HCT116 (cell line): ENCODE measurements around the gene SLC25A10. TPM values are rescaled to one million over a fixed set of nuclear protein-coding genes. Genes with fewer than 3 reads are reported as not detected.

Experiments
- ATAC-seq: fragments of 200-7000 bp; cut with Tn5 transposase; 2 replicates; pipeline ENCODE4 v1.9.1; 2020; ENCODE audit warnings: mild to moderate bottlenecking, moderate library complexity
- BruUV-seq: library from RNA; stranded (reverse); fragments of 400-500 nt; replicated peaks from 2 replicates; lab custom pipeline; 2021; lab: Mats Ljungman, UMichigan
- CTCF ChIA-PET: fragments of 300-600 bp; sonication (Branson Sonifier 250); formaldehyde crosslinking; loops from one replicate; lab custom pipeline; 2021; ENCODE audit warnings: antibody characterized with exemption; lab: Charles Lee
- POLR2A ChIA-PET: fragments of 300-600, 350-600 bp; sonication (Branson Sonifier 250); formaldehyde crosslinking; loops from one replicate; lab custom pipeline; 2021; ENCODE audit warnings: antibody characterized with exemption; lab: Charles Lee
- RAD21 ChIA-PET, 2 experiments: fragments of 300-600 bp; sonication (Branson Sonifier 250); formaldehyde crosslinking; loops; one replicate each; lab custom pipeline; 2023; ENCODE audit warnings: low total read pairs in 2 of 2; ENCODE audit not compliant: uncharacterized antibody in 2 of 2, unreplicated experiment in 2 of 2, low non-redundant PET in 1 of 2; lab: Charles Lee
- DNase-seq: peaks from one replicate; pipeline ENCODE4 v3.0.0-alpha.2; 2010; ENCODE audit warnings: low read depth, low spot score
- H2AFZ ChIP-seq: fragments of 200-600 bp; shearing (Covaris generic), sonication (generic); 2 replicates; pipeline ENCODE4 v1.6.1; 2017; ENCODE audit warnings: low read depth, mixed run types, mixed read lengths, antibody characterized with exemption, low read length; ENCODE audit not compliant: poor library complexity, severe bottlenecking
- H3K27ac ChIP-seq: 2 replicates; pipeline ENCODE4 v1.5.1; 2012; ENCODE audit warnings: low read depth, low read length
- H3K27me3 ChIP-seq: fragments of 200-600 bp; sonication (generic); 2 replicates; pipeline ENCODE4 v1.6.1; 2016; ENCODE audit warnings: mixed run types, low read length, mixed read lengths; ENCODE audit not compliant: insufficient read depth
- H3K36me3 ChIP-seq, 2 experiments: fragments of 200-500 bp in 1 of 2; fragments of 200-600 bp in 1 of 2; sonication (Bioruptor generic) in 1 of 2; sonication (generic) in 1 of 2; 2 replicates each; pipeline versions ENCODE4 v1.5.1 to v1.6.1; 2014 to 2016; ENCODE audit warnings: low read length in 2 of 2, inconsistent platforms in 1 of 2, mixed read lengths in 1 of 2, mixed run types in 1 of 2; ENCODE audit not compliant: insufficient read depth in 2 of 2, control insufficient read depth in 1 of 2
- H3K4me1 ChIP-seq, 2 experiments: fragments of 200-600 bp in 1 of 2; sonication (generic) in 1 of 2; 2 replicates each; pipeline versions ENCODE4 v1.5.1 to v1.6.1; 2012 to 2017; ENCODE audit warnings: low read length in 2 of 2, inconsistent platforms in 1 of 2, mild to moderate bottlenecking in 1 of 2, mixed read lengths in 1 of 2, mixed run types in 1 of 2, moderate library complexity in 1 of 2; ENCODE audit not compliant: insufficient read depth in 2 of 2, control insufficient read depth in 1 of 2
- H3K4me2 ChIP-seq: fragments of 200-600 bp; sonication (generic); 2 replicates; pipeline ENCODE4 v1.6.1; 2017; ENCODE audit warnings: mixed run types, low read length, mixed read lengths
- H3K4me3 ChIP-seq, 2 experiments: fragments of 200-600 bp in 1 of 2; sonication (generic) in 1 of 2; replicated peaks in 1 of 2; 2 replicates each; pipeline ENCODE4 v1.5.1; 2011 to 2016; ENCODE audit warnings: low read length in 2 of 2, control low read depth in 1 of 2, low read depth in 1 of 2, mild to moderate bottlenecking in 1 of 2, mixed read lengths in 1 of 2, mixed run types in 1 of 2
- H3K79me2 ChIP-seq: fragments of 200-600 bp; sonication (generic); 2 replicates; pipeline ENCODE4 v1.6.1; 2017; ENCODE audit warnings: mild to moderate bottlenecking, mixed run types, low read length, moderate library complexity, mixed read lengths; ENCODE audit not compliant: insufficient read depth
- H3K9ac ChIP-seq: fragments of 200-600 bp; sonication (generic); 2 replicates; pipeline ENCODE4 v1.6.1; 2016; ENCODE audit warnings: low read length, mixed read lengths
- H3K9me2 ChIP-seq: fragments of 200-600 bp; sonication (generic), shearing (Covaris generic); 2 replicates; pipeline ENCODE4 v1.6.1; 2017; ENCODE audit warnings: mixed run types, mild to moderate bottlenecking, moderate library complexity; ENCODE audit not compliant: insufficient read depth
- H3K9me3 ChIP-seq, 2 experiments: fragments of 200-500 bp in 1 of 2; fragments of 200-600 bp in 1 of 2; sonication (Bioruptor generic) in 1 of 2; sonication (generic) in 1 of 2; 2 replicates each; pipeline ENCODE4 v1.6.1; 2014 to 2017; ENCODE audit warnings: low read length in 2 of 2, mixed read lengths in 2 of 2, inconsistent platforms in 1 of 2, low read depth in 1 of 2, mild to moderate bottlenecking in 1 of 2, mixed run types in 1 of 2, moderate library complexity in 1 of 2; ENCODE audit not compliant: control insufficient read depth in 1 of 2, insufficient read depth in 1 of 2
- H4K20me1 ChIP-seq: fragments of 200-600 bp; sonication (generic), shearing (Covaris generic); 2 replicates; pipeline ENCODE4 v1.6.1; 2017; ENCODE audit warnings: mixed run types, mild to moderate bottlenecking, moderate library complexity; ENCODE audit not compliant: insufficient read depth
- CBX3 ChIP-seq: IDR thresholded peaks from 2 replicates; pipeline ENCODE4 v1.6.1; 2012; ENCODE audit warnings: low read depth
- CEBPB ChIP-seq: IDR thresholded peaks from 2 replicates; pipeline ENCODE4 v1.6.1; 2012; ENCODE audit warnings: low read depth
- EGR1 ChIP-seq: IDR thresholded peaks from 2 replicates; pipeline ENCODE4 v1.6.1; 2012; ENCODE audit warnings: low read depth
- ELF1 ChIP-seq: IDR thresholded peaks from 2 replicates; pipeline ENCODE4 v1.6.1; 2012; ENCODE audit warnings: low read depth, borderline replicate concordance
- EZH2 ChIP-seq: fragments of 200-600 bp; sonication (generic); IDR thresholded peaks from 2 replicates; pipeline ENCODE4 v1.6.1; 2017; ENCODE audit warnings: antibody characterized with exemption, mixed run types
- EZH2phosphoT487 ChIP-seq: fragments of 200-600 bp; IDR thresholded peaks from 2 replicates; pipeline ENCODE4 v1.6.1; 2018; ENCODE audit warnings: antibody characterized with exemption, borderline replicate concordance
- JUND ChIP-seq: IDR thresholded peaks from 2 replicates; pipeline ENCODE4 v1.6.1; 2012
- POLR2A ChIP-seq: IDR thresholded peaks from 2 replicates; pipeline ENCODE4 v1.7.0; 2011; ENCODE audit warnings: borderline replicate concordance; ENCODE audit not compliant: insufficient read depth, insufficient read length; ENCODE audit errors: extremely low read depth
- RAD21 ChIP-seq: IDR thresholded peaks from 2 replicates; pipeline ENCODE4 v1.6.1; 2012; ENCODE audit warnings: low read depth, mild to moderate bottlenecking
- SIN3A ChIP-seq: IDR thresholded peaks from 2 replicates; pipeline ENCODE4 v1.6.1; 2012; ENCODE audit warnings: low read depth
- SP1 ChIP-seq: IDR thresholded peaks from 2 replicates; pipeline ENCODE4 v1.6.1; 2012; ENCODE audit warnings: low read depth
- YY1 ChIP-seq: IDR thresholded peaks from 2 replicates; pipeline ENCODE4 v1.6.1; 2011; ENCODE audit warnings: low read length, low read depth, moderate library complexity, mild to moderate bottlenecking; ENCODE audit not compliant: insufficient replicate concordance; ENCODE audit errors: extremely low read depth
- ZBTB33 ChIP-seq: IDR thresholded peaks from 2 replicates; pipeline ENCODE4 v1.6.1; 2011; ENCODE audit warnings: mild to moderate bottlenecking, low read length, moderate library complexity; ENCODE audit not compliant: insufficient replicate concordance; ENCODE audit errors: extremely low read depth
- ZNF274 ChIP-seq: fragments of 200-500 bp; sonication (Bioruptor generic); IDR thresholded peaks from 2 replicates; pipeline ENCODE4 v1.6.1; 2014; ENCODE audit warnings: mild to moderate bottlenecking, low read depth, low read length, inconsistent platforms
- intact Hi-C: fragments of 100-400 bp; cut with micrococcal nuclease; formaldehyde crosslinking; loops from 2 replicates; pipeline ENCODE4 v1.10.0; 2022
- total RNA-seq: library from RNA; stranded (reverse); gene quantifications from one replicate; pipeline ENCODE4 v1.2.1, GENCODE V29; 2021; ENCODE audit not compliant: unreplicated experiment
- TF ChIP-seq, protein P1 (sequence below): IDR thresholded peaks from 2 replicates; pipeline ENCODE4 v1.6.1; 2012; ENCODE audit warnings: low read depth

SLC25A10 gene
- total RNA-seq, 1 experiment from 2014 or later: 70.8 TPM

DNA sequence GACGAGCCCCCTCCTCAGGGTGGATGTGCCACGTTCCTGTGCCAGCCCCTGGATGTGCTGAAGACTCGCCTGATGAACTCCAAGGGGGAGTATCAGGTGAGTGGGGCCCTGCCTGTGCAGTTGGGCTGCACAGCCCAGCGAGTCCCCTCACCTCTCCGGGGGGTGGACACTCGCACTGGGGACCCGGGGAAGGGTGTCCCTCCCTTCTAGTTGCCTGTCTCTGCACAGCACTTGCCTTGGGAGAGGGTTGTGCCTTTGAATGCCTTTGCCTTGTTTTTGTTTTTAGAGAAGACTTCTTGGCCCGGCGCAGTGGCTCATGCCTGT lies 5.6 kb downstream of the SLC25A10 start:
- POLR2A ChIA-PET: no interaction called here
- no peak overlapping the region for H2AFZ ChIP-seq

GRCh38 chr17:81719410-81720266 lies 7.6 kb downstream of the SLC25A10 start:
- ATAC-seq (no peak), DNase-seq (no peak)
- Histone ChIP-seq H3K9me2 (no peaks in the 10 kb centered on the region), H3K4me2 (no peak overlapping the region), H3K27me3 (no peaks in the 10 kb centered on the region), H3K9ac (no peak overlapping the region), H3K36me3 (peaks cover 3 to 5% of the 10 kb centered on the region in 2 experiments; a peak in 3 of 4 replicates), H4K20me1 (no peaks in the 10 kb centered on the region), H3K27ac (no peak overlapping the region; the same call in 1 of the 2 replicates), H3K79me2 (peaks cover 10% of the 10 kb centered on the region; the same call in 1 of the 2 replicates), H3K4me1 (peaks cover 34 to 37% of the 10 kb centered on the region in 2 experiments), H3K4me3 (no peak overlapping the region), H2AFZ (no peak overlapping the region), H3K9me3 (no peaks in the 10 kb centered on the region)
- BruUV-seq: no TSS peak
- POLR2A ChIA-PET: interaction anchor here (0.9 kb wide), 1 partner anchor 113 kb away, joined by 3 read pairs; the partner anchor contains the start of gene MCRIP1
- intact Hi-C loops: no loop called here
- RAD21 ChIA-PET: no interaction called here
- CTCF ChIA-PET: interaction anchor here (0.6 kb wide), 1 partner anchor 137 kb away, joined by 3 read pairs; no protein-coding TSS in a partner anchor
- TF ChIP-seq EZH2phosphoT487 (no peak), JUND (no peak), SP1 (no peak), SIN3A (no peak), EZH2 (no peak), ZNF274 (no peak), RAD21 (no peak), POLR2A (no peak), CBX3 (no peak), CEBPB (no peak), ELF1 (no peak), YY1 (no peak), ZBTB33 (no peak)
- TF ChIP-seq, protein P1, sequence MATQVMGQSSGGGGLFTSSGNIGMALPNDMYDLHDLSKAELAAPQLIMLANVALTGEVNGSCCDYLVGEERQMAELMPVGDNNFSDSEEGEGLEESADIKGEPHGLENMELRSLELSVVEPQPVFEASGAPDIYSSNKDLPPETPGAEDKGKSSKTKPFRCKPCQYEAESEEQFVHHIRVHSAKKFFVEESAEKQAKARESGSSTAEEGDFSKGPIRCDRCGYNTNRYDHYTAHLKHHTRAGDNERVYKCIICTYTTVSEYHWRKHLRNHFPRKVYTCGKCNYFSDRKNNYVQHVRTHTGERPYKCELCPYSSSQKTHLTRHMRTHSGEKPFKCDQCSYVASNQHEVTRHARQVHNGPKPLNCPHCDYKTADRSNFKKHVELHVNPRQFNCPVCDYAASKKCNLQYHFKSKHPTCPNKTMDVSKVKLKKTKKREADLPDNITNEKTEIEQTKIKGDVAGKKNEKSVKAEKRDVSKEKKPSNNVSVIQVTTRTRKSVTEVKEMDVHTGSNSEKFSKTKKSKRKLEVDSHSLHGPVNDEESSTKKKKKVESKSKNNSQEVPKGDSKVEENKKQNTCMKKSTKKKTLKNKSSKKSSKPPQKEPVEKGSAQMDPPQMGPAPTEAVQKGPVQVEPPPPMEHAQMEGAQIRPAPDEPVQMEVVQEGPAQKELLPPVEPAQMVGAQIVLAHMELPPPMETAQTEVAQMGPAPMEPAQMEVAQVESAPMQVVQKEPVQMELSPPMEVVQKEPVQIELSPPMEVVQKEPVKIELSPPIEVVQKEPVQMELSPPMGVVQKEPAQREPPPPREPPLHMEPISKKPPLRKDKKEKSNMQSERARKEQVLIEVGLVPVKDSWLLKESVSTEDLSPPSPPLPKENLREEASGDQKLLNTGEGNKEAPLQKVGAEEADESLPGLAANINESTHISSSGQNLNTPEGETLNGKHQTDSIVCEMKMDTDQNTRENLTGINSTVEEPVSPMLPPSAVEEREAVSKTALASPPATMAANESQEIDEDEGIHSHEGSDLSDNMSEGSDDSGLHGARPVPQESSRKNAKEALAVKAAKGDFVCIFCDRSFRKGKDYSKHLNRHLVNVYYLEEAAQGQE: no peak

More for the DNA sequence above, 5.6 kb downstream of the SLC25A10 start:
- TF ChIP-seq CEBPB: no peak
- TF ChIP-seq EGR1: no peak
- Histone ChIP-seq H3K36me3 (peaks cover 3 to 5% of the 10 kb centered on the region in 2 experiments; a peak in 3 of 4 replicates), H3K79me2 (peaks cover 29% of the 10 kb centered on the region), H3K4me1 (peaks cover 29 to 31% of the 10 kb centered on the region in 2 experiments), H4K20me1 (no peaks in the 10 kb centered on the region), H3K4me2 (no peak overlapping the region), H3K4me3 (no peak overlapping the region), H3K27ac (no peak overlapping the region), H3K27me3 (no peaks in the 10 kb centered on the region), H3K9ac (no peak overlapping the region), H3K9me2 (no peaks in the 10 kb centered on the region), H3K9me3 (no peaks in the 10 kb centered on the region)
- DNase-seq: no peak
- BruUV-seq: no TSS peak
- RAD21 ChIA-PET: no interaction called here
- intact Hi-C loops: no loop called here
- ATAC-seq: no peak
- CTCF ChIA-PET: no interaction called here
